Endothelial cell of umbilical vein (primary cell): ENCODE data around the gene DHCR7. TPM values are rescaled to one million over a fixed set of nuclear protein-coding genes. Genes with fewer than 3 reads are reported as not detected.

ENCODE experiments used
- BruUV-seq: library from RNA; stranded (reverse); fragments of 400-500 nt; replicated peaks from 2 replicates; lab custom pipeline; 2021; lab: Mats Ljungman, UMichigan
- CTCF ChIA-PET: fragments of 300-600, 350-600 bp; sonication (Branson Sonifier 250); formaldehyde crosslinking; loops from one replicate; lab custom pipeline; 2021; ENCODE audit warnings: antibody characterized with exemption, inconsistent platforms; lab: Charles Lee
- POLR2A ChIA-PET: fragments of 300-600, 350-600 bp; sonication (Branson Sonifier 250); formaldehyde crosslinking; loops from one replicate; lab custom pipeline; 2021; ENCODE audit warnings: antibody characterized with exemption, inconsistent platforms; lab: Charles Lee
- DNase-seq: peaks from one replicate; pipeline ENCODE4 v3.0.0-alpha.2; 2011; ENCODE audit warnings: low read depth, low spot score
- FAIRE-seq: peaks from 2 replicates; lab custom pipeline; 2011; peaks lifted over from hg19 to GRCh38; lab: Jason Lieb, UNC
- H2AFZ ChIP-seq: 2 replicates; pipeline ENCODE4 v1.6.0; 2012; ENCODE audit warnings: low read depth, low read length, control low read depth, inconsistent platforms
- H3K27ac ChIP-seq: 2 replicates; pipeline ENCODE4 v1.5.1; 2011; ENCODE audit warnings: low read depth, mild to moderate bottlenecking, control low read depth, low read length, moderate library complexity; ENCODE audit not compliant: insufficient read depth
- H3K27me3 ChIP-seq, 2 experiments: 2 replicates each; pipeline versions ENCODE4 v1.6.0 to v1.6.1; 2011; ENCODE audit warnings: low read length in 2 of 2, mixed read lengths in 1 of 2; ENCODE audit not compliant: control insufficient read depth in 2 of 2, insufficient read depth in 2 of 2
- H3K36me3 ChIP-seq, 2 experiments: 2 replicates in 1 of 2; 3 replicates in 1 of 2; pipeline ENCODE4 v1.5.1; 2011; ENCODE audit warnings: low read length in 2 of 2, mild to moderate bottlenecking in 1 of 2, moderate library complexity in 1 of 2; ENCODE audit not compliant: control insufficient read depth in 2 of 2, insufficient read depth in 2 of 2; ENCODE audit errors: extremely low read depth in 1 of 2
- H3K4me1 ChIP-seq: 3 replicates; pipeline ENCODE4 v1.5.1; 2011; ENCODE audit warnings: mild to moderate bottlenecking, low read length; ENCODE audit not compliant: control insufficient read depth, insufficient read depth; ENCODE audit errors: extremely low read depth
- H3K4me2 ChIP-seq: 2 replicates; pipeline ENCODE4 v1.6.1; 2011; ENCODE audit warnings: low read length, control low read depth, mixed read lengths; ENCODE audit not compliant: insufficient read depth
- H3K4me3 ChIP-seq, 3 experiments: fragments of 200-600 bp in 1 of 3; sonication (generic), shearing (Covaris generic) in 1 of 3; replicated peaks in 1 of 3; 2 replicates each; pipeline ENCODE4 v1.5.1; 2011 to 2016; ENCODE audit warnings: control low read depth in 3 of 3, low read length in 3 of 3, mild to moderate bottlenecking in 2 of 3, inconsistent platforms in 1 of 3, low read depth in 1 of 3, moderate library complexity in 1 of 3; ENCODE audit not compliant: insufficient read depth in 1 of 3
- H3K79me2 ChIP-seq: 2 replicates; pipeline ENCODE4 v1.6.0; 2012; ENCODE audit warnings: low read length, inconsistent platforms; ENCODE audit not compliant: control insufficient read depth, insufficient read depth
- H3K9ac ChIP-seq: replicated peaks from 2 replicates; pipeline ENCODE3; 2011; ENCODE audit warnings: low read length, control low read depth; ENCODE audit not compliant: insufficient read depth; ENCODE audit errors: extremely low read depth
- H3K9me1 ChIP-seq: replicated peaks from 3 replicates; pipeline ENCODE4 v1.6.0; 2011; ENCODE audit warnings: mild to moderate bottlenecking, low read length; ENCODE audit not compliant: control insufficient read depth, insufficient read depth; ENCODE audit errors: extremely low read depth
- H3K9me3 ChIP-seq: replicated peaks from 2 replicates; pipeline ENCODE4 v1.5.1; 2012; ENCODE audit warnings: low read length, inconsistent platforms; ENCODE audit not compliant: control insufficient read depth, insufficient read depth
- H4K20me1 ChIP-seq: replicated peaks from 2 replicates; pipeline ENCODE3; 2011; ENCODE audit warnings: mild to moderate bottlenecking, low read length; ENCODE audit not compliant: control insufficient read depth, insufficient read depth; ENCODE audit errors: extremely low read depth
- CTCF ChIP-seq, 2 donors: IDR thresholded peaks; 1 replicate in 1 of 2; 2 replicates in 1 of 2; pipeline ENCODE4 v1.5.1; 2011; ENCODE audit warnings: low read length in 2 of 2, mild to moderate bottlenecking in 2 of 2, moderate library complexity in 2 of 2, control low read depth in 1 of 2, inconsistent platforms in 1 of 2, low read depth in 1 of 2; ENCODE audit not compliant: insufficient read depth in 1 of 2; ENCODE audit errors: extremely low read depth in 1 of 2
- EZH2 ChIP-seq: IDR thresholded peaks from 2 replicates; pipeline ENCODE4 v1.6.1; 2012; ENCODE audit warnings: borderline replicate concordance, low read depth, mild to moderate bottlenecking, moderate library complexity, low read length, inconsistent platforms; ENCODE audit not compliant: severe bottlenecking
- FOS ChIP-seq: IDR thresholded peaks from 2 replicates; pipeline ENCODE4 v1.6.1; 2011; ENCODE audit warnings: mild to moderate bottlenecking, low read length, moderate library complexity, borderline replicate concordance; ENCODE audit not compliant: insufficient read depth
- GATA2 ChIP-seq: IDR thresholded peaks from 2 replicates; pipeline ENCODE4 v1.7.0; 2011; ENCODE audit warnings: low read depth, mild to moderate bottlenecking, moderate library complexity, mixed read lengths, low read length; ENCODE audit not compliant: insufficient read length, insufficient read depth
- JUN ChIP-seq: IDR thresholded peaks from 2 replicates; pipeline ENCODE4 v1.6.1; 2011; ENCODE audit warnings: borderline replicate concordance, low read depth; ENCODE audit not compliant: insufficient read length, insufficient read depth
- MAX ChIP-seq: IDR thresholded peaks from 2 replicates; pipeline ENCODE4 v1.6.1; 2011; ENCODE audit not compliant: insufficient read depth, insufficient read length
- MYC ChIP-seq: IDR thresholded peaks from one replicate; pipeline ENCODE4 v1.6.1; 2011; ENCODE audit warnings: mild to moderate bottlenecking, low read depth, low read length
- POLR2A ChIP-seq: IDR thresholded peaks from 2 replicates; pipeline ENCODE4 v1.6.1; 2012; ENCODE audit warnings: low read depth, mild to moderate bottlenecking, control low read depth, low read length
- POLR2AphosphoS5 ChIP-seq: IDR thresholded peaks from 2 replicates; pipeline ENCODE4 v1.6.1; 2012; ENCODE audit warnings: low read depth, mild to moderate bottlenecking, control low read depth, low read length, moderate library complexity; ENCODE audit not compliant: insufficient read depth
- dilution Hi-C: fragments of 300-500 bp; cut with MboI; formaldehyde crosslinking; loops from one replicate; pipeline ENCODE4 v1.15.0; 2019; ENCODE audit warnings: low sequenced_read_pairs; ENCODE audit not compliant: extremely low pct_ligation_motif_present
- intact Hi-C: fragments of 100-400 bp; cut with micrococcal nuclease; formaldehyde crosslinking; loops from one replicate; pipeline ENCODE4 v1.10.0; 2022
- polyA plus RNA-seq, 4 experiments: library from polyadenylated mRNA; depleted of rRNA in 3 of 4; stranded (reverse) in 3 of 4; unstranded in 1 of 4; fragments of >200 nt; gene quantifications; 2 replicates each; pipeline versions ENCODE4 v1.2.1 to v1.2.3, GENCODE V29; 2011 to 2012; ENCODE audit warnings: missing spikeins in 1 of 4
- total RNA-seq: library from RNA; stranded (reverse); gene quantifications from 2 replicates; pipeline ENCODE4 v1.2.3, GENCODE V29; 2021

Gene DHCR7
- total and polyA plus RNA-seq, 2 donors (not counting 3 experiments of a cell fraction or from before 2014, with no cell fraction given), result 171 to 175 TPM

GRCh38 chr11:71432761-71433647 lies 15.2 kb downstream of the DHCR7 start:
- Histone ChIP-seq H3K79me2 (no peaks in the 10 kb centered on the region), H3K36me3 (peaks cover 0 to 16% of the 10 kb centered on the region in 2 experiments), H3K27me3 (no peaks in the 10 kb centered on the region), H3K4me2 (no peak overlapping the region), H3K4me1 (no peaks in the 10 kb centered on the region), H3K9me3 (no peaks in the 10 kb centered on the region), H3K4me3 (no peak overlapping the region), H3K27ac (no peak overlapping the region), H3K9me1 (no peaks in the 10 kb centered on the region), H3K9ac (no peak overlapping the region), H4K20me1 (no peaks in the 10 kb centered on the region), H2AFZ (no peak overlapping the region)
- FAIRE-seq (no peak), DNase-seq (no peak)
- ChIA-PET CTCF (interaction anchor here (0.7 to 1.2 kb wide), 3 partner anchors 17 to 147 kb away, joined by 4 to 9 read pairs (median 4); no protein-coding TSS in a partner anchor), POLR2A (interaction anchor here (0.9 kb wide), 1 partner anchor 20 kb away, joined by 4 read pairs; the partner anchor contains the start of gene NADSYN1)
- no TSS peak for BruUV-seq
- no peak for TF ChIP-seq GATA2
- intact Hi-C loops (no loop called here), dilution Hi-C loops (no loop called here)

- no peaks in the 10 kb centered on the region for H3K27me3 ChIP-seq
- peaks cover 0 to 7% of the 10 kb centered on the region in 2 experiments for H3K36me3 ChIP-seq
- BruUV-seq, result no TSS peak
- dilution Hi-C loops, result no loop called here
- H3K4me3 ChIP-seq, result no peak overlapping the region
- H3K27ac ChIP-seq, result no peak overlapping the region
- intact Hi-C loops, result no loop called here
- H3K4me1 ChIP-seq, result no peaks in the 10 kb centered on the region
- no peaks in the 10 kb centered on the region for H3K9me1 ChIP-seq
- TF ChIP-seq EZH2, result no peak
- no peak for TF ChIP-seq POLR2A
- TF ChIP-seq JUN, result no peak
- TF ChIP-seq POLR2AphosphoS5, result no peak
- no peak for TF ChIP-seq MYC
- TF ChIP-seq CTCF (IDR thresholded peaks at IDR 0.05; ENCODE audit: extremely low read depth in 1 of 2, insufficient read depth in 1 of 2, low read depth in 1 of 2, low read length in 2 of 2), result no peak
- TF ChIP-seq GATA2, result no peak
- no peak for TF ChIP-seq MAX
- no peak for TF ChIP-seq FOS
- H3K79me2 ChIP-seq, result no peaks in the 10 kb centered on the region
- no peaks in the 10 kb centered on the region for H3K9me3 ChIP-seq
- H3K9ac ChIP-seq, result no peak overlapping the region
- no peak overlapping the region for H3K4me2 ChIP-seq
- H4K20me1 ChIP-seq, result no peaks in the 10 kb centered on the region
- ChIA-PET CTCF (no interaction called here), POLR2A (no interaction called here)
- FAIRE-seq (no peak), DNase-seq (no peak)
- no peak overlapping the region for H2AFZ ChIP-seq
Observed at GRCh38 chr11:71431271-71431670, 16.9 kb downstream of the DHCR7 start.
